Spleen (tissue), 7 donors: ENCODE data around the gene ITGA2.

Source experiments
- CTCF ChIP-seq, 11 experiments: fragments of 200-600 bp in 7 of 11; fragments of 450-650 bp in 4 of 11; sonication (generic) in 4 of 11; IDR thresholded peaks in 8 of 11; conservative IDR thresholded peaks in 3 of 11; 1 replicate in 7 of 11; 2 replicates in 4 of 11; pipeline versions ENCODE4 v1.4.0 to v1.8.0; 2016 to 2021; ENCODE audit warnings: antibody characterized with exemption in 11 of 11, inconsistent platforms in 4 of 11, mild to moderate bottlenecking in 1 of 11
- POLR2A ChIP-seq, 3 donors: fragments of 450-650 bp; IDR thresholded peaks; one replicate each; pipeline ENCODE4 v1.5.1; 2017; ENCODE audit warnings: antibody characterized with exemption in 3 of 3, mild to moderate bottlenecking in 1 of 3
- donor health status: DM: no; HTN: no; CAD: no; lungs with moderate emphysema.
- donor health status: DM: no; HTN: no; CAD: no.
- donor health status: DM: no; HTN: no; CAD: no.

- TF ChIP-seq POLR2A (IDR thresholded peaks at IDR 0.05): no peak
- no peak for TF ChIP-seq CTCF (IDR thresholded peaks at IDR 0.05 in 8 of 11, conservative IDR thresholded peaks at IDR 0.05 in 3 of 11)
Observed at GRCh38 chr5:53067641-53068040, 78.5 kb downstream of the ITGA2 start.
